Adrenal gland (tissue), 12 donors: ENCODE results near the gene NTSR2. TPM values are rescaled to one million over a fixed set of nuclear protein-coding genes. Genes with fewer than 3 reads are reported as not detected.
"Not testable (repeated sequence)": the region's sequence is repeated elsewhere in the genome, so short reads cannot be mapped to it uniquely, and the experiment has no call there.

Source experiments
- DNase-seq, 7 donors: peaks; one replicate each; pipeline ENCODE4 v3.0.0-alpha.2; 2019 to 2020
- H3K27ac ChIP-seq, 5 donors: fragments of 200-600 bp; sonication (generic) in 4 of 5; 1 replicate in 3 of 5; 2 replicates in 2 of 5; pipeline versions ENCODE4 v1.5.1 to v1.8.0; 2016 to 2020; ENCODE audit warnings: mild to moderate bottlenecking in 1 of 5
- H3K27me3 ChIP-seq: fragments of 200-600 bp; 2 replicates; pipeline ENCODE4 v1.8.0; 2021
- H3K36me3 ChIP-seq, 2 donors: fragments of 200-600 bp; replicated peaks in 1 of 2; 1 replicate in 1 of 2; 2 replicates in 1 of 2; pipeline versions ENCODE4 v1.5.1 to v1.8.0; 2018 to 2022
- H3K4me1 ChIP-seq, 2 donors: fragments of 200-600 bp; replicated peaks in 1 of 2; 1 replicate in 1 of 2; 2 replicates in 1 of 2; pipeline versions ENCODE4 v1.5.1 to v1.8.0; 2018 to 2021
- H3K4me3 ChIP-seq, 4 donors: fragments of 200-600 bp; sonication (generic) in 3 of 4; one replicate each; pipeline ENCODE4 v1.5.1; 2016 to 2018
- H3K9me3 ChIP-seq, 3 donors: fragments of 200-600 bp; sonication (generic) in 1 of 3; replicated peaks in 1 of 3; 1 replicate in 2 of 3; 2 replicates in 1 of 3; pipeline versions ENCODE4 v1.5.1 to v1.8.0; 2016 to 2021
- CTCF ChIP-seq, 6 experiments: fragments of 450-650 bp in 4 of 6; fragments of 200-600 bp in 2 of 6; sonication (generic) in 1 of 6; IDR thresholded peaks; 1 replicate in 5 of 6; 2 replicates in 1 of 6; pipeline versions ENCODE4 v1.5.1 to v1.8.0; 2016 to 2021; ENCODE audit warnings: antibody characterized with exemption in 6 of 6, mild to moderate bottlenecking in 2 of 6, moderate library complexity in 1 of 6
- POLR2A ChIP-seq, 2 donors: fragments of 450-650 bp; IDR thresholded peaks; one replicate each; pipeline ENCODE4 v1.6.1; 2017; ENCODE audit warnings: antibody characterized with exemption in 2 of 2, mild to moderate bottlenecking in 2 of 2, moderate library complexity in 1 of 2
- WGBS, 4 donors: extraction: QIAGEN DNeasy Blood & Tissue Kit in 2 of 4; methylation state at CpG; one replicate each; pipeline versions ENCODE4 v1.1.5 to v1.1.7; 2013 to 2017; 5-methylcytosine and 5-hydroxymethylcytosine counted together
- intact Hi-C, 2 donors: fragments of 100-400 bp; cut with DNase I; formaldehyde crosslinking; loops; one replicate each; pipeline versions ENCODE4 v1.14.1 to v1.15.0; 2022 to 2023
- polyA plus RNA-seq, 3 donors: library from polyadenylated mRNA; stranded (reverse); fragments of 200-250 nt in 2 of 3; fragments of 350-450 nt in 1 of 3; fragmentation: Illumina TruSeq in 1 of 3; extraction: RNeasy Lipid Tissue Mini Kit (QIAGEN cat#74804) in 1 of 3; gene quantifications; one replicate each; pipeline ENCODE4 v1.2.3, GENCODE V29; 2013 to 2014
- total RNA-seq, 9 donors: library from RNA; depleted of rRNA in 4 of 9; stranded (reverse); fragments of >200 nt in 4 of 9; fragments of 120-200 nt in 1 of 9; fragmentation: NEBNext Ultra II Directional in 1 of 9; extraction: Animal tissue kit (Norgen Biotek cat#: 25700) in 1 of 9; gene quantifications; one replicate each; pipeline versions ENCODE4 v1.1.0 to v1.2.4, GENCODE V29; 2013 to 2023
- donor health status: healthy with polysubstance abuse.
- donor health status: Bipolar disorder and iron deficiency.
- donor health status: DM: yes; HTN: yes; CAD: no.
- donor health status: DM: no; HTN: no; CAD: no.
- donor health status: DM: no; HTN: no; CAD: no.
- donor health status: DM: yes; HTN: yes; CAD: no.

NTSR2 gene
- total and polyA plus RNA-seq, 12 donors, result 0.06 to 10.3 (median 1.1) TPM

GRCh38 chr2:11662882-11663281 is 7.1 kb downstream of the NTSR2 start:
- Histone ChIP-seq H3K4me3 (no peak overlapping the region), H3K27ac (no peak overlapping the region), H3K9me3 (no peaks in the 10 kb centered on the region), H3K36me3 (no peaks in the 10 kb centered on the region), H3K4me1 (no peaks in the 10 kb centered on the region), H3K27me3 (peaks cover 6% of the 10 kb centered on the region)
- no peak for TF ChIP-seq POLR2A (IDR thresholded peaks at IDR 0.05)
- intact Hi-C loops, result no loop called here
- no peak for DNase-seq

GRCh38 chr2:11661891-11662435 is 8.0 kb downstream of the NTSR2 start:
- Histone ChIP-seq H3K27me3 (peaks cover 6% of the 10 kb centered on the region), H3K36me3 (no peaks in the 10 kb centered on the region), H3K4me3 (no peak overlapping the region), H3K4me1 (no peaks in the 10 kb centered on the region), H3K9me3 (no peaks in the 10 kb centered on the region), H3K27ac (no peak overlapping the region)
- 83 to 89% (median 85%) methylated on average over 11 to 18 of the region's 18 CpGs for WGBS, 4 donors
- DNase-seq, result no peak
- intact Hi-C loops, result no loop called here
- TF ChIP-seq POLR2A (IDR thresholded peaks at IDR 0.05) (no peak), CTCF (IDR thresholded peaks at IDR 0.05) (no peak)

DNA sequence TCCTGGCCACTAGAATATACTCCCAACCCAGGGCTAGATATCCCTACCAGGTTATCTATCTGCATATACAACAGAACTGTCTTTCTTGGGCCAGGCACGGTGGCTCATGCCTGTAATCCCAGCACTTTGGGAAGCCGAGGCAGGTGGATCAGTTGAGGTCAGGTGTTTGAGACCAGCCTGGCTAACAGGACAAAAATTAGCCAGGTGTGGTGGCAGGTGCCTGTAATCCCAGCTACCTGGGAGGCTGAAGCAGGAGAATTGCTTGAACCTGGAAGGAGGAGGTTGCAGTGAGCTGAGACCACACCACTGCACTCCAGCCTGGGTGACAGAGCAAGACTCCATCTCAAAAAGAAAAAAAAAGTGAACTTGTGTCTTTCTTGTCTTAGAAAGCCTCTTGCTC is 9.6 kb downstream of the NTSR2 start:
- 86 to 92% methylated on average over 2 of the region's 2 CpGs; no CpG with 5 or more reads in 2 of the 4 donors for WGBS, 4 donors
- DNase-seq, result not testable (repeated sequence)

GRCh38 chr2:11659851-11660250 is 10.1 kb downstream of the NTSR2 start:
- H3K4me1 ChIP-seq, result no peaks in the 10 kb centered on the region
- no peaks in the 10 kb centered on the region for H3K36me3 ChIP-seq
- TF ChIP-seq POLR2A (IDR thresholded peaks at IDR 0.05) (no peak), CTCF (IDR thresholded peaks at IDR 0.05) (no peak)
- H3K9me3 ChIP-seq, result no peaks in the 10 kb centered on the region
- H3K27me3 ChIP-seq, result peaks cover 6% of the 10 kb centered on the region
- 90 to 93% (median 92%) methylated on average over 8 to 10 of the region's 10 CpGs for WGBS, 4 donors
- no peak overlapping the region for H3K27ac ChIP-seq
- DNase-seq, result no peak
- intact Hi-C loops, result no loop called here
- H3K4me3 ChIP-seq, result no peak overlapping the region

More for the DNA sequence above, 9.6 kb downstream of the NTSR2 start:
- H3K36me3 ChIP-seq, H3K27ac ChIP-seq, intact Hi-C loops, H3K9me3 ChIP-seq, H3K4me3 ChIP-seq, H3K27me3 ChIP-seq, H3K4me1 ChIP-seq: not testable (repeated sequence)

GRCh38 chr2:11659115-11659475 is 10.9 kb downstream of the NTSR2 start:
- Histone ChIP-seq H3K9me3 (no peaks in the 10 kb centered on the region), H3K27ac (no peak overlapping the region), H3K4me1 (no peaks in the 10 kb centered on the region), H3K4me3 (no peak overlapping the region), H3K27me3 (peaks cover 6% of the 10 kb centered on the region), H3K36me3 (no peaks in the 10 kb centered on the region)
- intact Hi-C loops, result no loop called here
- no peak for DNase-seq
- 40 to 86% (median 84%) methylated on average over 1 to 11 of the region's 11 CpGs for WGBS, 4 donors
- TF ChIP-seq CTCF (IDR thresholded peaks at IDR 0.05) (no peak), POLR2A (IDR thresholded peaks at IDR 0.05) (no peak)
